22Rv1 (cell line): ENCODE results near the gene GAS2L3.

ENCODE experiments used
- CTCF ChIP-seq: fragments of 450-650 bp; IDR thresholded peaks from 2 replicates; pipeline ENCODE4 v1.5.1; 2017; ENCODE audit warnings: mild to moderate bottlenecking
- ZFX ChIP-seq: fragments of 450-650 bp; IDR thresholded peaks from 2 replicates; pipeline ENCODE4 v1.6.1; 2017; ENCODE audit warnings: antibody characterized with exemption, borderline replicate concordance

- TF ChIP-seq CTCF (no peak), ZFX (no peak)
Measured at GRCh38 chr12:100545092-100545491, 28.4 kb upstream of the GAS2L3 start.
